Measurements from ENCODE around the gene BLOC1S4. TPM values are rescaled to one million over a fixed set of nuclear protein-coding genes. Genes with fewer than 3 reads are reported as not detected.

The BLOC1S4 gene
- total RNA-seq, 1 donor from 2014 or later = 14.2 TPM

DNA sequence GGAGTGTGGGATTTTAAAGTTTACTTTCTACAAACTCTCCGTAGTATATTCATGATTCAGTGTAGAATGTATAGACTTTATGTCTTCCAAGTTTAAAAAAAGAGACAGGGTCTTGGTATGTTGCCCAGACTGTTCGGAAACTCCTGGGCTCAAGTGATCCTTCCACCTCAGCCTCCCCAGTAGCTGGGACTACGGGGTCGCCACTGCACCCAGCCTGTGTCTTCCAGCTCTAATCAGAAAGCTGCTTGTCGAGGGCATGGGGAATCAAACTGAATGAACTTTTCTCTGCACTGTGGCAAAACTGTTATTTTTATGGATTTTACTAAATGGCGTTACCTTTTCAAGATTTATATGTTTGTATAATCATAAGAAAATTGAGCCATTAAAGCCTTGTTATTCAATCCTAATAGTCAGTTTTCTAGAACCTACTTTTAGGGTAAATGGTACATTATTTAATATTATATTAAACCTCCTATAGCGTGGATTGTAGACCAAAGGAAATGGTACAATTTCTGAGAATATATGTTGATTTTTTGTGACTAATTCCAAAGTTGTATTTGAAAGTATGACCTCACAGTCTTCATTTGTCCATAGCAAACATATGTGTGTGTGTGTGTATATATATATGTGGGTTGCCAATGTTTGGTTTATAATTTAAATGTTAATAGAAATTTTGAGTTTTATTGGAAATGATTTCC, 1.1 kb downstream of the BLOC1S4 start:
- DNase-seq (ENCODE audit: low read depth) (no peak), FAIRE-seq (no peak)

DNA sequence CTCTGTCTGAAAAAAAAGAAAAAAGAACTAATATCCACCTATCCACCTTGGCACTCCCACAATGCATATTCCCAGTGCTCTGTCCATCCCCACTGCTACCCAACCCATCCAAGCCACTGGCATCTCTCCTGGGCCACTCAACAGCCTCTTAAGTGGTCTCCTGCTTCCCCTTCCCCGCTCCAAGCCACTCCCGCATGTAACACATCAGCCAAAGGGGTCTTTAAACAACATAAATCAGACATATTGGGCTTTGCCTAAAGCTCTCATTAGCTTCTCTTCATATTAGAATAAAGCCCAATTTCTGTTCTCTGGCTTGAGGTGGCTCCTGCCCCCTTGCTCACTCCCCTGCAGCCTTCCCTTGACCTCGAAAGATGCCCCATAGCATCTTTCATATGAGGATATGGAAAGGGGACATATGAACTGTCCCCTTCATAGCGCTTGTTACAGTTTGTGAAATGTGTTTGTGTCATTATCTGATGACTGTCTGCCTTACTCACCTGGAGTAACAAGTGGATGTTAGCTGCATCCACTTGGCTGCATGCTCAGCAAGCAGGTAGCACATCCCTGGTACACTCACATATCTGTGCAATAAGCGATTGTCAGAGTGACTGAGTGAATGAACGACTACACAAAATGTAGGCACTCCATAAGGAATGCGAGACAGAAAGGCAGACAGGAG, 3.1 kb downstream of the BLOC1S4 start:
- no peaks in the 10 kb centered on the region for H3K27me3 ChIP-seq (ENCODE audit: control insufficient read depth, insufficient read depth, low read length)
- no peaks in the 10 kb centered on the region for H3K36me3 ChIP-seq (ENCODE audit: control insufficient read depth, insufficient read depth, low read length)
- FAIRE-seq (no peak), DNase-seq (ENCODE audit: low read depth) (no peak)
- H3K4me3 ChIP-seq (ENCODE audit: low read depth, low read length) = no peak overlapping the region
- TF ChIP-seq, protein P1, sequence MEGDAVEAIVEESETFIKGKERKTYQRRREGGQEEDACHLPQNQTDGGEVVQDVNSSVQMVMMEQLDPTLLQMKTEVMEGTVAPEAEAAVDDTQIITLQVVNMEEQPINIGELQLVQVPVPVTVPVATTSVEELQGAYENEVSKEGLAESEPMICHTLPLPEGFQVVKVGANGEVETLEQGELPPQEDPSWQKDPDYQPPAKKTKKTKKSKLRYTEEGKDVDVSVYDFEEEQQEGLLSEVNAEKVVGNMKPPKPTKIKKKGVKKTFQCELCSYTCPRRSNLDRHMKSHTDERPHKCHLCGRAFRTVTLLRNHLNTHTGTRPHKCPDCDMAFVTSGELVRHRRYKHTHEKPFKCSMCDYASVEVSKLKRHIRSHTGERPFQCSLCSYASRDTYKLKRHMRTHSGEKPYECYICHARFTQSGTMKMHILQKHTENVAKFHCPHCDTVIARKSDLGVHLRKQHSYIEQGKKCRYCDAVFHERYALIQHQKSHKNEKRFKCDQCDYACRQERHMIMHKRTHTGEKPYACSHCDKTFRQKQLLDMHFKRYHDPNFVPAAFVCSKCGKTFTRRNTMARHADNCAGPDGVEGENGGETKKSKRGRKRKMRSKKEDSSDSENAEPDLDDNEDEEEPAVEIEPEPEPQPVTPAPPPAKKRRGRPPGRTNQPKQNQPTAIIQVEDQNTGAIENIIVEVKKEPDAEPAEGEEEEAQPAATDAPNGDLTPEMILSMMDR (IDR thresholded peaks at IDR 0.05; ENCODE audit: insufficient read depth, low read length, severe bottlenecking) = no peak

More for the DNA sequence above, 1.1 kb downstream of the BLOC1S4 start:
- TF ChIP-seq, protein P1 (IDR thresholded peaks at IDR 0.05; ENCODE audit: insufficient read depth, low read length, severe bottlenecking) = no peak
- H3K36me3 ChIP-seq (ENCODE audit: control insufficient read depth, insufficient read depth, low read length) = no peaks in the 10 kb centered on the region
- no peaks in the 10 kb centered on the region for H3K27me3 ChIP-seq (ENCODE audit: control insufficient read depth, insufficient read depth, low read length)
- H3K4me3 ChIP-seq (ENCODE audit: low read depth, low read length) = peak overlapping the region; percentile 96

DNA sequence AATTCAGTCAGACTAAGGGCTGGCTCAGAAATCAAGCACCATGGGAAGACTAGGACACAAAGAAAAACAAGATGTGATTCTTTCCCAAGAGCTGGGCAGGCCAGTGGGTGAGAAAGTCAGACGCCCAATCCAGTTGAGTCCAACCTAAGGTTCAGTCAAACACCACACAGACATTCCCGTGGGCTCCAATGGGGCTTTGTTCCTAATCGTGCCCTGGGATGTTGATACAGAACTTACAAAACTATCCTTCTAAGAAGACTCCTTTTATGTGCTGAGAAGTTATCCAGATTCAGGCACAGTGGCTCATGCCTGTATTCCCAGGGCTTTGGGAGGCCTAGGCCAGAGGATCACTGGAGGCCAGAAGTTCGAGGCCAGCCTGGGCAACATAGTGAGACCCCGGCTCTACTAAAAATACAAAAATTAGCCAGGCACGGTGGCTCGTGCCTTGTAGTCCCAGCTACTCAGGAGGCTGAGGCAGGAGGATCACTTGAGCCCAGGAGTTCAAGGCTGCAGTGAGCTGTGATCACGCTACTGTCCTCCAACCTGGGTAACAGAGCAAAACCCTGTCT, 3.7 kb downstream of the BLOC1S4 start:
- TF ChIP-seq, protein P1 (IDR thresholded peaks at IDR 0.05; ENCODE audit: insufficient read depth, low read length, severe bottlenecking) = no peak
- DNase-seq (ENCODE audit: low read depth) (no peak), FAIRE-seq (no peak)
- Histone ChIP-seq H3K27me3 (ENCODE audit: control insufficient read depth, insufficient read depth, low read length) (no peaks in the 10 kb centered on the region), H3K4me3 (ENCODE audit: low read depth, low read length) (no peak overlapping the region), H3K36me3 (ENCODE audit: control insufficient read depth, insufficient read depth, low read length) (no peaks in the 10 kb centered on the region)

DNA sequence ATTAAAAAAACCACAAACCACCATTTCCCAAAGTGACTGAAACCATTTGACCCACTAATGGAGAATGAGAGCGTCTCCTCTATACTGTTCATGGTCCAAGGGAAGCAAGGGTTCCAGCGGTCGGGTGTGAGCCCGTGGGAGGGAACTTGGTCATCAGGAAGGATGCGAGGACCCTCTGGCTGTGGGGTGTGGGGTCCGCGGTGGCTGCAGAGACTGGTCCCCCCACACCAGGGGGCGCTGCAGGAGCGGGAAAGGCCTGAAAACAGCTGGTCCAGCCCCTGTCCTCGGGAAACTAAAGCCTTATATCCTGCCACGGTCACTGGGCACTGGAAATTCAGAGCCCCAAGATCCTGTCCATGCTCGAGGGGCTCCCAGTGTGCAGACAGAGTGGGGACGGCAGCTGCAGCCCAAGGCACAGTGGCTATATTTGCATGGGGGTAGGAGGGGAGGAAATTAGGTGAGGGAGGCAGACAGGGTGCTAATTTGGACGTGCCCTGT, 4.3 kb downstream of the BLOC1S4 start:
- FAIRE-seq (no peak), DNase-seq (ENCODE audit: low read depth) (no peak)
- Histone ChIP-seq H3K36me3 (ENCODE audit: control insufficient read depth, insufficient read depth, low read length) (no peaks in the 10 kb centered on the region), H3K4me3 (ENCODE audit: low read depth, low read length) (no peak overlapping the region), H3K27me3 (ENCODE audit: control insufficient read depth, insufficient read depth, low read length) (no peaks in the 10 kb centered on the region)
- TF ChIP-seq, protein P1 (IDR thresholded peaks at IDR 0.05; ENCODE audit: insufficient read depth, low read length, severe bottlenecking) = peak; percentile 94

- DNase-seq (ENCODE audit: low read depth) (no peak), FAIRE-seq (no peak)
- no peak overlapping the region for H3K4me3 ChIP-seq (ENCODE audit: low read depth, low read length)
- no peaks in the 10 kb centered on the region for H3K36me3 ChIP-seq (ENCODE audit: control insufficient read depth, insufficient read depth, low read length)
- no peaks in the 10 kb centered on the region for H3K27me3 ChIP-seq (ENCODE audit: control insufficient read depth, insufficient read depth, low read length)
- TF ChIP-seq, protein P1 (IDR thresholded peaks at IDR 0.05; ENCODE audit: insufficient read depth, low read length, severe bottlenecking) = no peak
Measured at GRCh38 chr4:6721121-6721520, 5.1 kb downstream of the BLOC1S4 start.
